Measurements from ENCODE around the gene KIAA2012.

The KIAA2012 gene

DNA sequence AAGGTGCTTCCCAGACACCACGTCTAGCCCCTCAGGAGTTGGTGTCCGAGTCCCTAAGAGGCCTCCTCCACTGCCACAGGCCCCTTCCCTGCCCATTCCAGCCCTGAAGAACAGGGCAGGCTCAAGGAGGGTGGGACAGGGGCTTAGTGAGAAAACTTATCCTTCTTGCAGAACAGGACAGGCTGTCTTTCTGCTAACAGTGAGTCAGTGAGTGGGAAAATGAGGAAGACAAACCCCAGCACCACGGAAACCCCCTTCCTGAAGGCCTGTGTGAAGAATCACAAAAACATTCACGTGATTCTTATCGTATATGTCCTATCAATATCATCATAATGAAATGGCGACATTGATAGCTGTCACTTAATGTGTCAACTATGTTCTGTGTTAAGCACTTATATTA is 29.6 kb upstream of the KIAA2012 start:
- no peak for DNase-seq

DNA sequence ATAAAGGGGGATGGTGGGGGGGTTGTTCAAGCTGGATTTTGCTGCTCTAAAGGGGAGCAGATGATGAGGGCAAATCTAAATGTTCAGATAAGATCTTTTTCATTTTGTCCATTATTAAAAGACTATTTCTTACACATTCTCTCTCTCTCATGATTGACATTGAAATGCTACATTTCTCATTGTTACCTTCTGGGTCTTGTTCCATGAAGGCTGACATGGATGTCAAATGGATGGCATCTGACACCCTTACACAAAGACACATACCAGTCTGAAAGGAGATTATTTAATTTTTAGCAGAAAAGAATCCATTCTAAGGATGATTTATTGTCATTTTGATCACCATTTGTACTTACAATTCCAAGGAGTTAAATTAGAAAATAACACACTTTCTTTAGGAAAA is 28.3 kb upstream of the KIAA2012 start:
- DNase-seq = no peak

DNA sequence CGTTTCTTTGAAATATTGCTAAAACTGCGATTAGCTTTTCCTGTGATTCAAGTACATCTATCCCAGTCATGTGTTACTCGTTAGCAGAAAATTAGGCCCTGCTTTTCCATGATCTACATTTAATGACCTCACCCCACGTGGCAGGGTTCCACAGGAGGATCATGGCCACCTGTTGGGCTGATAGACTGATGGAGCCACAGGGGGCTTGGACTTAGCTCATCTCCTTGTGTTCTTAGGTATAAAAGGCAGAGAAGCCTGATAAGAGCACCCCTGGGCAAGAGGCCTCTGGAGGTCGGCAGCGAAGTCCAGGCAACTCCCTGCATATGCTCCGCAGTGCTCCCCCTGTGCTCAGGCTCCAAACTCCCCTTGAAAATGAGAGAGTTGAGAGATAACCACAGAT is 26.5 kb upstream of the KIAA2012 start:
- DNase-seq = no peak

DNA sequence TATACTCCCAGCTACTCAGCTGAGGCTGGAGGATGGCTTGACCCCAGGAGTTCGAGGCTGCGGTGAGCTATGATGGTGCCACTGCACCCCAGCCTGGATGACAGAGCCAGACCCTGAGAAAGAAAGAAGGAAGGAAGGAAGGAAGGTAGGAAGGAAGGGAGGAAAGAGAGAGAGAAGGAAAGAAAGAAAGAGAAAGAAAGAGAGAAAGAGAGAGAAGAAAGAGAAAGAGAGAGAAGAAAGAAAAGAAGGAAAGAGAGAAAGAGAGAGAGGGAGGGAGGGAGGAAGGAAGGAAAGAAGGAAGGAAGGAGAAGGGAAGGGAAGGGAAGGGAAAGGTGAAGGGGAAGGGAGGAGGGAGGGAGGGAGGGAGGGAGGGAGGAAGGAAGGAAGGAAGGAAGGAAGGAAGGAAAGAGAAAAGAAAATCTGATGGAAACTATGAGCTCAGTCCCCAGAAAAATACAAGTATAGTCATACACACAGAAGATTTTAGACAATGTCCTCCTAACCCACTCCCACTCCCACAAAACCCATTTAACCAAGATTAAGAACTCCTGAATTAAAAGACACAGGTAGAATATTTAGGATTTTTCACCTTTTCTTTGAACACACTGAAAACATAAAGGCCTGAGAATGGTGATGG is 23.8 kb upstream of the KIAA2012 start:
- DNase-seq = no peak

DNA sequence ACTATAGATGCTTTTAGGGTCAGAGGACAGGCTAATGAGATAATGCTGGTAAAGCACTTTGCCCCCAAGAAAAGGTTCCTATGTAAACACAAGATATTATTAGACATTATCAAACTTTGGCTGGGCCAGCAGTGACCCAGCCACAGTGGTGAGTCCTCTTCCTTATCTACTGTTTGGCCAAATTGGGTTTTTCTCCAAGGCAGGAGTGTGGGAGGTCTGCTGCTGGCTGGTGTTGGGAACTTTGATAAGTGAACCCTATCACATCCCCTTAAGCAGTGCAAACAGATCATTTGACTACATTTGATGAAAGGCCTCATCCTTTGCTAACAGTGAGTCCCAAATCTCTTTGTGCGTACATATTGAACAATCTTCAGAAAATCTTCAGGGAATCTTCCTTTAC is 23.2 kb upstream of the KIAA2012 start:
- DNase-seq = no peak

DNA sequence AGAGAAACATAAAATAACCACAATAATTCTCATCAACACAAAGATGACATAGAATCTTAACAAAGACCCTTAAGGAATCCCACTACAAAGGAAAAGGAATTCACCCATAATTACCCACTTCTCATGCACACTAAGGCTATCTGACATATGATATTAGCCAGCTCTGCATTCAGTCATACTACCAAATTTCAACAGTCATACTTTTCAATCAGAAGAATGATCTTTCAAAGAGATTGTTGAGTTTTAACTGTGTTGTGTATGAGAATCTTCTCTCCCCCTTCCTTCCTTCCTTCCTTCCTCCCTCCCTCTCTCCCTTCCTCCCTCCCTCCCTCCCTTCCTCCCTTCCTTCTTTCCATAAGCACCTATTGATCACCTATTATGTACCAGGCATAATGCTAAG is 22.4 kb upstream of the KIAA2012 start:
- DNase-seq = no peak

DNA sequence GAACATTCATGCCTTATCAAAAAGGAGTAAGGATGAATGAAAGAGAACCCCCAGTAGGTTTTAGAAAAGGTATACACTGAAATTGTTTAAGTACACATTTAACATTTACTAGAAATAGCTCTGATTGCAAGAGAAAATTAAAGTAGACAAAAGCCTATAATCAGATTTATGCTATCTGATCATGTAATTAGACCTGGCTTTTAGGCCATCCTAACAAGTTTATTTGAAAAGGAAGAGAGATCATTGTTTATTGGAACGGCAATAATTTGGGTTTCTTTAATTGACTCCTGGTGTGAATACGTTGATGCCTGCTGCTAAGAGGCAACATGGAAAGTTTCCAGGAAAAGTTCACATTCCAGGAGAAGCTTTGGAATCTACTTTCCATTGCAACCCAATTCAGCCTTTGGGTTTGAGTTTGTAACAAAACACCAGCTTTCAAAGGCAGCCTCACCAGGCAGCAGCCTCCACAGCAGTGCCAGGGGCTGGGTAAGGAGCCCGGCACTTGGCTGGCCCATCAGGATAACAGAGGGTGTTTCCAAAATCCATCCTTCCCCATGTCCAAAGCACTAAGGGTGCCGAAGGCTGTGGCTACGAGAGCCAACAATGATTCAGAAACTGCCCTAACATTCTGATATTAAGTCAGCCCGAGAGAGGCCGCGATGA is 21.4 kb upstream of the KIAA2012 start:
- DNase-seq = no peak

DNA sequence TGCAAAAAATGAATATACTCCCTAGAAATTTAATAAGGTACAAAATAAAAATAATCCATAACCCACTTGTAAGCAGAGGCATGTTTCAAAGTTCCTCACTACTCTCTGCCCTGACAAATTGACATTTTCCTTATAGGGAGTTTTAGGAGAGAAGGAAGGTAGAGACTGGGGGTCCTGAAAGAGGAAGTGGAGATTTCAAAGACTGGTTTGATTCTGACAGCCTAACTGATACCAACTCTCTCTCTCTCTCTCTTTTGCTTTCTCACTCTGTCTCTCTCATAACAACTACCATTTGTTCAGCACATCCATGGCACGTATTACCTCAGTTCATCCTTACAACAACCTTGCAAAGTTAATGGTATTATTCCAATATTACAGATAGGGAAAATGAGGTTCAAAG is 20.8 kb upstream of the KIAA2012 start:
- DNase-seq = no peak

DNA sequence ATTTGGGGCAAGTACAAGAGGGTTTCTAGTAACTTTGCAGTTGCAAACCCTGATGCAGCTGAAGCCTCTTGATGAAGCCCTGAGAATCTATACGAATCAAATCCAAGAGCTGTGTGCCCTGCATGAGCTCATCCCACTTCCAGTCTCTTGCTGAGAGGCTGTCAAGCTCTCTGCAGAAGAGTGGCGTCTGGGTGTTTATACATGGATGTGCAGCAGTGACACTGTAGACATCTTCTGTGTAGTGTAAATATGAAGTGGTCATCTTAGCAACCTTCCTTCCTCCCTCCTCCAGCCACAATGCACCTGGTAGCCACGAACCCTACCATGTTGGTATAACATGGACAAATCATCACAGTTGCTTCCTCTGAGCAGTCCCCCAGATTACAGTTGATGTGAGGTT is 18.4 kb upstream of the KIAA2012 start:
- DNase-seq = no peak

DNA sequence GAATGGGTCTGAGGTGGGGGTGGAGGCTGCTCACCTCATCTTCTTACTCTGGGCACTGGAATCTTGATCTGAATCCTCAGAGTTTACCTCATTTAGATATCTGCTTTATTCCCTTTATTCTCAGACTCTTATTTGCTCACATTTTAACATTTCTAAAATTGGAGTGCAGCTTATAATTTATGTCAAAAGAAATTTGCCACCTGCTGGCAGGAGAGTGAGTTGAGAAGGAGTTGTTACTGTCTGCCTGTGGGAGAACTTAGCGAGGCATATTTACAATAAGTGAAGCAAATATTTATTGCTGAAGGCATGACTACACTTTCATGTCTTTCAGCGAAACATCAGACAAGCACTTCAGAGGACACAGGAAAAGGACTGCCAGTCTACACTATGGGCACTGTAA is 16.4 kb upstream of the KIAA2012 start:
- DNase-seq = no peak

DNA sequence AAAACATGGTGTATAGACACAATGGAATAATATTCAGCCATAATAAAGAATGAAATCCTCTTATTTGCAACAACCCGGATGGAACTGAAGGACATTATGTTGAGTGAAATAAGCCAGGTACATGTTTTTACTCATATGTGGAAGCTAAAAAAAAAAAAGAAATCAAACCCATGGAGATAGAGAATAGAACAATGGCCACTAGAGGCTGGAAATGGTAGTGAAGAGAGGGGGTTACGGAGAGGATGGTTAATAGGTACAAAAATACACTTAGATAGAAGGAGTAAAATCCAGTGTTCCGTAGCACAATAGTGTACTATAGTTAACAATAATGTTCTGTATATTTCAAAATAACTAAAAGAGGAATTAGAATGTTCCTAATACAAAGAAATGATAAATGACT is 12.8 kb upstream of the KIAA2012 start:
- DNase-seq = no peak

DNA sequence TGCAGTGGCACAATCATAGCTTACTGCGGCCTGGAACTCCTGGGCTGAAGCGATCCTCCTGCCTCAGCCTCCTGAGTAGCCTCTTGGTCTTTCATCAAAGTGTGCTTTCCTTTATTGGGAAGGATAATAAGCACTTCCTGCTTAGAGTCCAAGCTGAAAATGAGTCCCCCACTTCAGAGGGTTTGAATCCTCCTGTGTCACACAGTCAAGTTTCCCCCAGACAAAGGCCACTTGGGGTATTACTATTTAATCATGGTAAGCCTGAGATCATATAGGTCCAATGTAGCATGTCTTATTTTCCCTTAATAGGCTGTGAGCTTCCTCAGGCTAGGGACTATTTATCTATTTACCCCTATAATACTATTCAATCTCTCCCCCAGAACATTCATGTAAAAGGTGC is 11.4 kb upstream of the KIAA2012 start:
- DNase-seq = no peak

DNA sequence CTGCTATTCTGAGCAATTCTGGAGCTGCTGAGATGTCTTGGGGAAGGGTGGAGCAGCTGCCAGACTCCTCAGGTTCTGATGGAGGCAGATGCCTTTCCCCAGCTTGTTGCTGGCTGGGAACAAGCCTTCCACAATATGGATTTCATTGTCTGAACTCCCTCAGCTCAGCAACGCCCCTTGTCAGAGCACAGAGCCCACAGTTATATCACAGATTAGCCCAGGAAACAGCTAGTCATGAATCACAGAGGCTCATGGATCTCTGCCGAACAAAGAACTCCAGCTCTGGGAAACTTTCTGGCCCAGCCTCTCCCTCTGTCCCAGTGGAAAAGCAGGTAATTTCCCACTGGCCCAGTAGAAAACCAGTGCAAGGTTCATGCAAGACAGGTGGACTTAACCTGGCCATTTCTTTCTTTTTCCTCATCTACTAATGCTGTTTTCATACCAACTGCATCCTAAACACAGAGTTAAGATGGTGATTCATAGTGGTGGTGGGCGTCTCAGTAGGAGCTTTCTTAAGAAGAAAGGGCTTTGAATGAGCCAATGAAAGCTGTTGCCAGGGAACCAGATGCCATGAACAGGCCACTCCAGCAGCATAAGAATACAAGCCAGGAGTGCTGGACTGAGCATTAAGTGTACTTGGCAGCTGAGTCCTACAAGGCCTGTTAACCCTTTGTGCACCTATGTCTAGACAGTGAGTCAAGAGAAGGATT is 8.7 kb upstream of the KIAA2012 start:
- no peak for DNase-seq

DNA sequence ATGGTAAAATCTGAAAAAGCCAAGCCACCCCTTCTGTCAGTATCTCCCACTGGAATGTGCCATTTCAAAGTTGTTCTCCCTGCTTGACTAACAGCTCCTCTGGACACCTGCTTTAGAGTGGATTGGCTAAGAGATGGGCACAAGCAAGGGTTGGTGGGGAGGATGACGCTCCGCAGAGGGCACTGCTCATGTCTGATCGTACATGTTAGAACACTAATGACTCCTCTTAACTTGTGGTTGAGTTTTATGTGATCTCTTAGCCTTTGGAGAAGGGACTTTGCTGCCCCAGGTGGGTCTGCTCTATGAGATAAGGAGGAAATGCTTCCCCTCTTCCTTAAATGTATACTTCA is 8.2 kb upstream of the KIAA2012 start:
- DNase-seq = no peak

DNA sequence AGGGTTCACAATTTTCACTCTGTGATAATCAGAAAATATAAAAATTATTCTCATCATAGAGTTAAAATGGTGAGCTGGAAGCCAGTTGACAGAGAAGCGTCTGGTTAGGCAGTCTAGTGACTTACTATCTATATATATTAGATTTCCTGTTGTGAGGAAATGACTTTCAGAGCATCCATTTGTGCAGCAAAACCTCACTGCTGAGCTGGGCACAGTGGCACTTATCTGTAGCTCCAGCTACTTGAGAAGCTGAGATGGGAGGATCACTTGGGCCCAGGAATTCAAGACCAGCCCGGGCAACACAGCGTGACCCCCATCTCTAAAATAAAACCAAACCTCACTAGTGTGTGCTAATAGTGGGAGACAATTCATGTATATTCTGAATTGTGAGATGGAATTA is 7.2 kb upstream of the KIAA2012 start:
- no peak for DNase-seq

DNA sequence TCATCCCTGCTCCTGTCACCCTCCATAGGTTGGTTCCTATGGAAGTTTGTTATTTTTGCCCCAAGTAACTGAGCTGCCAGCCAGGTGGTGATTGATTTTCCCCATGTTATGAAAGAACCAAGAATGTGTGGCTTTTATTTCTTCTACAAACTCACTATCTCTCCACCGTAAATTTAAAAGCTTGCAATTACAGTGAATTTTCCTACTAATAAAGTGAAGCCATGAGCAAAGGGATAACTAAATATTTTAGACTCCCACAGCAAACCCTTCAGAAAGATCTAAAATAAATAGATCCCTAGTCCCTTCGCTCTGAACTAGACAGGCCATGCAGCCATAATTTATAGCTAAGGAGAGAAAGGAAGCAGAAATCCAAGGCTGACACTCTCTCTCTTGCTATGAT is 6.2 kb upstream of the KIAA2012 start:
- no peak for DNase-seq

DNA sequence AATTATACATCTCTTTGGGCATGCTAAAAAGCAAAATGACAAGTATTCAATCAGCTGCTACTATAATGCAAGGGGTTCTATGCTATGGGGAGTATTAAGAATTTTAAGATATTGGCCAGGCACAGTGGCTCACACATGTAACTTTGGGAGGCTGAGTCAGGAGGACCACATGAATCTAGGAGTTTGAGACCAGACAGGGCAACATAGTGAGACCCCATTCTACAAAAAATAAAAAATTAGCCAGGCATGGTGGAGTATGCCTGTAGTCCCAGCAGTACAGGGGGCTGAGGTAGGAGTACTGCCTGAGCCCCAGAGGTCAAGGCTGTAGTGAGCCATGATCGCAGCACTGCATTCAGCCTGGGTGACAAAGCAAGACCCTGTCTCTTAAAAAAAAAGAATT is 5.5 kb upstream of the KIAA2012 start:
- no peak for DNase-seq

DNA sequence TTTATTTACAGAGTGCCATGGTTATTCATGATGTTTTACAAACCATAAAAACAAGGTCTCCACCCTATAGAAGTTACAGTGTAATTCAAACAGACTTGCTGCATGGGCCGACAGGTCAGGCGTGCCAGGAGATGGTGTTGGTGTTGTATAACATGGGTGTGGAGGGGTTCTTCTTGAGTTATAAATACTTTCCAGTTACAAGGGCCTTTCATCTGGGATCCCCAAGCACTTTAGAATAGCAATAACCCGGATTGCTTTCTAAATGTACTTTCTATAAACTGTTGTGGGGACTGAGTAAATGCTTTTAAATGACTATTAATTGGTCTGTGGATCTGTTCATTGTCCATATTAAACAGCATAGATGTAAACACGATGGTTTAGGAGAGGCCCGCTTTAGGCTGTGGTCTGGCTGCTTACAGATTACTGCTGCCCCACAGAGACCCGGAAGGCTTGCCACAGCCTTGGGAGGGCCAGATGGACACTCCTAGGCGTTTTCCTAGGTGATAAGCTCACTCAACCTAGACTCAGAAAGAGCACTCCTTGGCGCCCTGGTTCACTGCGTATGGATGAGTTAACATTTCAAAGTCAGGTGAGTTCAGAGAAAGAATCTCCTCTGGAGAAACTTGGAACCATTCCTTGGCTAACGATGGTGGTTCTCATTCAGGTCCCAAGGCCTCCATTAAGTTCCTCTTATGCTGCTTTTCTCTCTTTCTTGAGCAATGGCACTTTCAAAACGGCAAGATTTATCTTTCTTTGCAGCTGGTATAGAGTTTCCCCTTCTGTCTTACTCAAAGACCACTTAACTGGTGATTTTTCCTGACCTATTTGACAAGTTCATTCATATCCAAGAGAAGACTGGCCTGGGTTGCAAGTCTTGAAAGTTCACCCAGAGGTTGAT is 3.6 kb upstream of the KIAA2012 start:
- DNase-seq = no peak

DNA sequence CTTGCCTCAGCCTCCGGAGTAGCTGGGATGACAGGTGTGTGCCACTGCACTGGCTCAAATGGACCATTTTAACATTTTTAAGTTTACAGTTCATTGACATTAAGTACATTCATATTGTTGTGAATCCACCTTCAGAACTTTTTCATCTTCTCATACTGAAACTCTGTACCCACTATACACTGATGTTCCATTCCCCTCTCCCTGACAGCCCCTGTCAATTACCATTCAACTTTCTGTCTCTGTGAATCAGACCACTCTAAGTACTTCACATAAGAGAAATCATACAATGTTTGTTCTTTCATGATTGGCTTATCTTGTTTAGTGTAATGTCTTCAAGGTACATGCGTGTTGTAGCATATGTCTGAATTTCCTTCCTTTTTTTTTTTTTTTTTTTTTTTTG is 1.9 kb upstream of the KIAA2012 start:
- no peak for DNase-seq

DNA sequence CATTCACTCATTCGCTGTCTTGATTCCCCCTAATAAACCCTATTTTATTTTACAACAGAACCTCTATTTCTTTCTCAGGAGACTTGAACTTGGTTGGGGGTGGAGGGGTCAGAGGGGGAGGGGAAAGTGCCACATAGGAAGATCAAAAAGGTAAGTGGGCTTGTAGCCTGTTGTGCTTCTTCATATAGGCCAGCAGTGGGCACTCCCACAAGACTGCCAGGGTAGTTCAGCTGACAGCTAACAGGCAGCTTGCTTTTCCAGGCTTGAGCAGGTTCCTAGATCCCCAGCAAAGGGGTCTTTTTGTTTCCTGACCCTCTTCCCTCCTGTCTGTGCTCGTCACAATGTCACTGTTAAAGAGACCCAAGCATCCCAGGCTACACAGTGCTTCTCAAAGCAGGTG is 829 bp upstream of the KIAA2012 start:
- no peak for DNase-seq

DNA sequence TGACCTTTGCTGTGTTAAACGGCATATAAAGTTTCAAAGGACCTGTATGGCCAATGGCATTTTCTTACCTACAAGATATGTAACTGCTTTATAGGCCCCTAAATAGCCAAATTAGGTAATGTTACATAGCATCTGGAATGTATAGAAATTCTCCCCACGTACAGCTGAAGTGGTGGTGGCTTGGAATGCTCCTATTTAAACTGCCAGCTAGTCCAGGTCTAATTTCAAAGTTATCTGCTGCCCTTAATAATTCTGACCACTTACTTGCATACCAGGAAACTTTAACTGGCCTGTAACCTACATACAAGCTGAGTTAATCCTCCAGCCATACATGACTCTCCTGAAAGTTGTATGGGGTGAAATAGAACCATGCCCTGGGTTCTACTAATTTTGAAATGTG is 1.3 kb downstream of the KIAA2012 start:
- no peak for DNase-seq

DNA sequence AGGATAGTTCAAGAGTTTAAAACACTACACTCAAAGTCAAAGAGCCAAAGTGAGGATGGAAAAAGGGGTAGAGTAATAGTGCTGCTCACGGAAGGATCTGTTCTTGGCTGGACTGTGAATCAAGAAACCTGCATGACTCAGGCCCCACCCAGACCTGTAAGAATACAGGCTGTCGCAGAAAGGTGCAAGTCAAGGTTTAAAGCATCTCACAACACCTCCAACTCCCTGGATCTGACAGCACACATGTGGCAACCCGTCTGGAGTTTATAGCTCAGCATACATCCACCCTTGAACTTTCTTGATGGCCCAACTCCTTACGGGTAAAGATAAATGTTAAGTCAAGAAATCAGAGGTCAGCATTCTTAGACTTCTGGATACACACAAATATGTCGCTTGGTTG is 6.3 kb downstream of the KIAA2012 start:
- DNase-seq = no peak

DNA sequence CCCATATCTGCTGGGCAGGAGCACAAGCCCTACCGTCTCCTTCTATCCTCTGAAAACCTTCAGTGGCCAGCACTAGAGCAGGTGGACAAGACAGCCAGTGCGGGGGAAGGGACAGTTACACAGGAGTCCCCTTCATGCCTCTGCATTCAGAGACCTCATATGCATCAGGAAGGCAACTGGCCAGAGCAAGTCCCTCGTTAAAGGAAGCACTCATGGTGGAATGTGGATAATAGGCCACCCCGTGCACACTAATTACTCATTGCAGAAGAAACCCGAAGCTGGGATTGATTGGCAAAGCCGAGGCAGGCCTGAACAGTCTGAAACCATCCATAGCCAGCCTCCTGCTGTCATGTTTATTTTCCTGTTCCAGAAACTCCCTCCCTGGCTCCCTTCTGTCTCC is 11.2 kb downstream of the KIAA2012 start:
- no peak for DNase-seq

DNA sequence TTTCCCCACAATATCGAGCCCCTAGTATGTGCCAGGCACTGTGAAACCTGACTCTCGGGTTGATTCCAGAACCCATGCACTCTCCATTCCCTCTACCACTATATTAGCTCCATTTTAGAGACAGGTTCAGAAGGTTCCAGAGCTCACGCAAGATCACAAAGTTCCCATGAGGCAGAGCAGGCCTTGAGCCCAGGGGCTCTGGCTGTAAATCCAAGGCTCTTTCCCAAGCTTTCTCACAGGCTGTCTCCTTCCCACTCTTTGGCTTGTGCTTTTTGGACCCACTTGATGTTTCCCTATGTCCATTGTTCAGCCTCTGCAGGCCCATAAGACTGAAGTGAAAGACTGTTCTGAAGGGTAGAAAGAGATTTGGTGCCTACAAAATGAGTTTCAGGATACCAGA is 15.7 kb downstream of the KIAA2012 start:
- no peak for DNase-seq

Data from AML-193 (cell line).